GM19468 (cell line): ENCODE results near the gene POLR1F.
A peak's percentile ranks its signal among the peaks of the same experiment; 100 is the strongest.

Experiments
- ATAC-seq: cut with Tn5 transposase; IDR thresholded peaks from one replicate; pipeline ENCODE4 v1.9.1; 2021; ENCODE audit warnings: mild to moderate bottlenecking, moderate library complexity, moderate number of reproducible peaks; ENCODE audit not compliant: unreplicated experiment; ENCODE audit errors: extremely low read depth

Gene POLR1F

GRCh38 chr7:19677180-19677579 is 31.7 kb downstream of the POLR1F start:
- peak; percentile 34 for ATAC-seq

GRCh38 chr7:19675816-19676215 is 33.0 kb downstream of the POLR1F start:
- ATAC-seq, result no peak

- no peak for ATAC-seq
Measured at GRCh38 chr7:19674266-19674960, 34.4 kb downstream of the POLR1F start.

- ATAC-seq, result no peak
Measured at GRCh38 chr7:19670806-19671205, 38.0 kb downstream of the POLR1F start.

- ATAC-seq, result no peak
Measured at GRCh38 chr7:19665399-19666008, 43.3 kb downstream of the POLR1F start.

GRCh38 chr7:19663816-19664462 is 44.9 kb downstream of the POLR1F start:
- ATAC-seq, result peak; percentile 89

GRCh38 chr7:19648791-19649190 is 60.0 kb downstream of the POLR1F start:
- ATAC-seq, result no peak
